NCI-H460 (cell line): ENCODE results near the gene RNF114. TPM values are rescaled to one million over a fixed set of nuclear protein-coding genes. Genes with fewer than 3 reads are reported as not detected.

Source experiments
- small RNA-seq, 2 experiments: library from RNA; depleted of rRNA; stranded (forward); fragments of <200 nt; gene quantifications; one replicate each; pipeline ENCODE3, GENCODE V24; 2014
- total RNA-seq: library from RNA; depleted of rRNA; stranded (reverse); fragments of >200 nt; shearing (Covaris generic); gene quantifications from 2 replicates; pipeline ENCODE4 v1.2.3, GENCODE V29; 2014; rRNA removed

The RNF114 gene
- total RNA-seq, 1 experiment from 2014 or later, result 48.5 TPM

Small RNAs within 50 kb of the gene (small RNA-seq; reads per million reads assigned to genes)
- gene RF00017 (0 reads per million in 2 experiments), gene RF00019 (0 reads per million in 2 experiments), gene RNU6-147P (0 reads per million in 2 experiments)

Other genes starting within 250 kb of the RNF114 start
- 16.4 TPM in 2 replicates for gene B4GALT5, start 222.5 kb upstream of the RNF114 start, total RNA-seq
- 5.7 and 8.5 TPM in 2 replicates for gene SLC9A8, start 123.6 kb upstream of the RNF114 start, total RNA-seq
- gene SPATA2, start 20.9 kb upstream of the RNF114 start, total RNA-seq, result 5.3 and 6.1 TPM in 2 replicates
- 2.2 and 2.3 TPM in 2 replicates for gene SNAI1, start 46.6 kb downstream of the RNF114 start, total RNA-seq
- 95.4 and 105 TPM in 2 replicates for gene UBE2V1, start 176.8 kb downstream of the RNF114 start, total RNA-seq
- 40.0 and 47.3 TPM in 2 replicates for gene PEDS1, start 217.3 kb downstream of the RNF114 start, total RNA-seq